ENCODE measurements around the gene CDH26.

CDH26 gene

GRCh38 chr20:59961423-59961822, 3.2 kb downstream of the CDH26 start:
- CTCF ChIA-PET, result interaction anchor here (1.0 to 2.2 kb wide), 2 partner anchors 27 to 30 kb away, joined by 3 to 7 read pairs; partner anchors contain the start of gene SYCP2
- no peak for DNase-seq (ENCODE audit: low read depth, low spot score)
- POLR2A ChIA-PET, result no interaction called here
- H3K4me3 ChIP-seq (ENCODE audit: low read depth, low read length), result no peak overlapping the region
- TF ChIP-seq CTCF (IDR thresholded peaks at IDR 0.05; ENCODE audit: insufficient read depth, low read length, missing control alignments), result no peak

GRCh38 chr20:59962155-59962554, 3.9 kb downstream of the CDH26 start:
- ChIA-PET CTCF (no interaction called here), POLR2A (no interaction called here)
- no peak overlapping the region for H3K4me3 ChIP-seq (ENCODE audit: low read depth, low read length)
- TF ChIP-seq CTCF (IDR thresholded peaks at IDR 0.05; ENCODE audit: insufficient read depth, low read length, missing control alignments), result no peak
- no peak for DNase-seq (ENCODE audit: low read depth, low spot score)

- DNase-seq (ENCODE audit: low read depth, low spot score), result no peak
- TF ChIP-seq CTCF (IDR thresholded peaks at IDR 0.05; ENCODE audit: insufficient read depth, low read length, missing control alignments), result no peak
- no peak overlapping the region for H3K4me3 ChIP-seq (ENCODE audit: low read depth, low read length)
- POLR2A ChIA-PET, result no interaction called here
- CTCF ChIA-PET, result no interaction called here
Observed at GRCh38 chr20:59966428-59966827, 8.2 kb downstream of the CDH26 start.

- ChIA-PET CTCF (interaction anchor here (1.3 to 1.4 kb wide), 2 partner anchors 16 to 22 kb away, joined by 3 read pairs; no protein-coding TSS in a partner anchor), POLR2A (no interaction called here)
- TF ChIP-seq CTCF (IDR thresholded peaks at IDR 0.05; ENCODE audit: insufficient read depth, low read length, missing control alignments), result no peak
- no peak for DNase-seq (ENCODE audit: low read depth, low spot score)
- H3K4me3 ChIP-seq (ENCODE audit: low read depth, low read length), result no peak overlapping the region
Observed at GRCh38 chr20:59971428-59971827, 13.2 kb downstream of the CDH26 start.

- DNase-seq (ENCODE audit: low read depth, low spot score), result no peak
- H3K4me3 ChIP-seq (ENCODE audit: low read depth, low read length), result no peak overlapping the region
- ChIA-PET POLR2A (no interaction called here), CTCF (interaction anchor here (0.6 to 1.4 kb wide), 3 partner anchors 17 to 25 kb away, joined by 3 read pairs; no protein-coding TSS in a partner anchor)
- TF ChIP-seq CTCF (IDR thresholded peaks at IDR 0.05; ENCODE audit: insufficient read depth, low read length, missing control alignments), result no peak
Observed at GRCh38 chr20:59972037-59972801, 14.0 kb downstream of the CDH26 start.

- no peak for TF ChIP-seq CTCF (IDR thresholded peaks at IDR 0.05; ENCODE audit: insufficient read depth, low read length, missing control alignments)
- ChIA-PET CTCF (no interaction called here), POLR2A (no interaction called here)
- no peak for DNase-seq (ENCODE audit: low read depth, low spot score)
- H3K4me3 ChIP-seq (ENCODE audit: low read depth, low read length), result no peak overlapping the region
Observed at GRCh38 chr20:59976156-59976782, 18.0 kb downstream of the CDH26 start.

Measured in AG04449 (cell line).